NCI-H526 treated with DMSO at 0.1 percent for 48 hours (cell line): Measurements from ENCODE around the gene PACRG.

Experiments
- DNase-seq: peaks from one replicate; lab custom pipeline; 2025; lab: John Stamatoyannopoulos, UW

The PACRG gene

DNA sequence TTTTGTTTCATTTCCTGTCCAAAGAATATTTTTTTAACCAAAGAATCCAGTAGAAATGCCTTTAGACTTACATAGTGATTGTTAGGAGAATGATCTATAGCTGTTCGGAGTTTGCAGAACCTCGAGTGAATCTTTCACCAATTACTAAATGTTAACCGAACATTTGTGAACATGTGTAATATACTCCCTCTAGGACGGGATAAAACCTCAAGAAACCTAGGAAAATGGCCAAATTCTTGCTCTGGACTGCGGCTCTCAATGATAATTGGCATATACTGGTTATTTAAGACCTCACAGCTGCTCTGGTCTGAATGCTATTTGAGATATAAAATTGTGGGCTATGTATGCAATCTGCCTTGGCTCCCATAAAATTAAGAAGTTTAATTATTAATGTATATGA is 137.1 kb downstream of the PACRG start:
- no peak for DNase-seq

DNA sequence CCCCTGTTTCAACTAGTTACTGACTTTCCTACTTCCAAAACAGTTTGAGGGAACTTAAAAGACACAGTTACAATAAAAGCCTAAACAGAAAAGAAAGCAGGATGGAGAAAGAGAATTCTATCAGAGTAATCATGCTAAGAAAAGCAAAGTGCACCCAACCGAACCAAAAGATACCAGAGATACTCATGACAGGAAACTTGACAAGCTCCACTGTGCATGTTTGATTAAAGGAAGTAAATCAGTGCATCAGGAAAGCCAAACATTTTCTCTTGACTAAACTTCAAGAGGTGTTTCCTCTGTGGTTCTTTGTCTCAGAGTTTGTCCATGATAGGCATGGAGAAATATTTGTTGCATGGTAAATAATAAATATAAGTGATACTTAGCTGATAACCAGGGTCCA is 138.9 kb downstream of the PACRG start:
- DNase-seq, result no peak

DNA sequence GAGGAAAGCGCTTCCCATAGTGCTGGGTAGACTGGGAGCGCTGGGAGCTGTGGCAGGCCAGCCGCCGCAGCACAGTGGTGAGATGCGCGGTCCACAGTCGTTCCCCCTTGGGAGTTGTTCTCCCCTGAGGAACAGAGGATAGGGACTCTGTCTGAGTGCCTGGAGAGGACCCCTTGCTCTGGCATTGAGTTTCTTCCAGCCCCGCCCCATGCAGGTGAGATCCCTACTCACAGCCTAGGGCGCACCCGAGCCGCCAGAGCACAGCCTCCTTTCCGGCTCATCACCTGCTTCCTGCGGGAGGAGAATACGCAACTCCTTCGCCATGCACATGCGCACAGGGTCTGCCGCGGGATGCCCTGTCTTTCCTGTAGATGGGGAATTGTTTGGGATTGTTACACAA is 140.6 kb downstream of the PACRG start:
- no peak for DNase-seq

DNA sequence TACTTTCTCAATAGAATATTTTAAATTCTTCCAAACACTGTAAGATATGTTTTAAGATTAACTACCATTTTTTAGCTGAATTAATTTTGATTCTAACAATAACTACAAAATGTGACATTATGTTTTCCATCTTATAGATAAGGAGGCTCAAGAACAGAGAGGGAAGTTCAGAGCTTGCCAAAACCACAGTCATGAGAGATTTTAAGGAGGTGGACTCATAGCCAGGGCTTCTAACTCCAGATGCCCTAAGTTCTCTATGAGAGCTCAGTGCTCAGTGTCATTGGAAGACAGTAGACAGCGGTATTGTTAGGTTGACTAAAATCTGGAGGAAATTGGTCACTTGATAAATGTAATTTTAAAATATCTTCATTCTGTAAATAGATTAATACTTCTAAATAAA is 144.2 kb downstream of the PACRG start:
- DNase-seq, result no peak

DNA sequence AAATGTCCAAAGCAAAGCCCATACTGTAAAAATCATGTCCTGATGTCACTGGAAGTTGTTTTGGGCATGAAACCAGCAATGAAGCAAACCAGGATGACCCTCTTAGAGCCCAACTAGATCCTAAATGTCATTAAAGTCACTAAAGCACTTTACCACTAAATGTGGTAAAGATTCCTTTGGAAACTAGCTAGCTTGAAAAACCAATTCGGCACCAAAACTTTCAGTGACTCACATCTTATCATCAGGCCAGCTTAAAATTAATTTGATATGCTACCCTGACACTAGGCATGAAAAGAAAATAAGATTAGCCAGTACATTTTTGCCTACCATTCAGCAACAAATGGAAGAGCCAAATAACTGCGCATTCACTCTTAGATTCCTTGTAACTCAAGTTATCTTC is 145.8 kb downstream of the PACRG start:
- DNase-seq, result no peak

DNA sequence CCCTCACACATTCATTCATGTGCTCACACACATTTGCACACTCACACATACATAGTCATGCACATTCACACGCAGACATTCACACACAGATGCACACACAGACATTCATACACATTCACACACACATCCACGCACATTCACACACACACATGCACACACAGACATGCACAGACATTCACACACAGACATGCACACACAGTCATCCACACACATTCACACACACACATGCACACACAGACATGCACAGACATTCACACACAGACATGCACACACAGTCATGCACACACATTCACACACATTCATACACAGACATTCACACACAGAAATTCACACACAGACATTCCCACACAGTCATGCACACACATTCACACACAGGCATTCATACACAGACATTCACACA is 147.3 kb downstream of the PACRG start:
- DNase-seq, result no peak

GRCh38 chr6:162882801-162883481 is 155.2 kb downstream of the PACRG start:
- DNase-seq, result no peak

DNA sequence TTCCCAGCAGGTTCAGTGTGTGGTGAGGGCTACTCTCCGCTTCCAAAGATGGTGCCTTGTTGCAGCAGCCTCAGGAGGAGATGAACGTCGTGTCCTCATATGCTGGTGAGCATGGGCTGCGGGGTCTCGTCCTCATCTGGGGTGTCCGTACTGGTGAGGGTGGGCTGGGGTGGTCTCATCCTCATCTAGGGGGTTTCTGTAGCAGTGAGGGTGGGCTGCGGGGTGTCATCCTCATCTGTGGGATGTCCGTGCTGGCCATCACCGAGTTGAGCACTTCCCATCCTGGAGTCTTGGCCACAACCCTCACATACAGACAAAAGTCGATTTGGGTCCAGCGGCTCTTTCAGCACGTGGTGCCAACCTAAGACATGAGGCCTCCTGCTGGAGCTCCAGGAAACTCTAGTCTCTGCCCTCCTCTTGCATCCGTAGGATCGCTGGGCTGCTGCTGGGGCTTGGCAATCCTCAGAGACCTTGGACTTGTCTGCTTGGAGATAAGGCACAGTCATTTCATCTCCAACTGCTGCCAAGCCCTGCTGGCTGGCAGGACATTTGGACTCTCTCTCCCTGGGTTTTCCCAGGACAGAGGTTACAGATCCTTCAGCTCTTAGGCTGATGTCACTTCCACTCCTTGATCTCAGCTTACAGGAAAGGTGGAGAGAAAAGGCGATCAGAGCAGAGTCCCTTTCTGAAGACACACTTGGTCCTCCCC is 160.4 kb downstream of the PACRG start:
- DNase-seq, result no peak

DNA sequence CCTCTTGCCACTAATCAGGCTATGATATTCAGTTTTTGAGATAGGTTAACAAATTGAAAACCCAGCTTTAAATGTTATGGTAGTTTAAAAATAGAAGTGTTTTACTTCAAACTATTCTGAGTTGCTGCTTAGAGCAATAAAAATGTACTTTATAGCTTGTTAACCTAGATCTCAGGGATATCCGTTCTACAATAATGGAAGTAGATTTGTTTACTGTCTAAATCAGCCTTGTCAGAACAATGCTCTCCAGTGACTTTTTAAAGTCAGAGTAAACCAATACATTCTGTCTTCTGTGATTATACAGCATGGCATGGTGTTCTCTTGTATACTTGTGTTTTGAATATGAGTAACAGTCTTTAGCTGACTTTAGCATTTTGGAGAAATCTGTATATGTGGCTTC is 161.5 kb downstream of the PACRG start:
- no peak for DNase-seq

GRCh38 chr6:162898011-162898410 is 170.2 kb downstream of the PACRG start:
- no peak for DNase-seq

DNA sequence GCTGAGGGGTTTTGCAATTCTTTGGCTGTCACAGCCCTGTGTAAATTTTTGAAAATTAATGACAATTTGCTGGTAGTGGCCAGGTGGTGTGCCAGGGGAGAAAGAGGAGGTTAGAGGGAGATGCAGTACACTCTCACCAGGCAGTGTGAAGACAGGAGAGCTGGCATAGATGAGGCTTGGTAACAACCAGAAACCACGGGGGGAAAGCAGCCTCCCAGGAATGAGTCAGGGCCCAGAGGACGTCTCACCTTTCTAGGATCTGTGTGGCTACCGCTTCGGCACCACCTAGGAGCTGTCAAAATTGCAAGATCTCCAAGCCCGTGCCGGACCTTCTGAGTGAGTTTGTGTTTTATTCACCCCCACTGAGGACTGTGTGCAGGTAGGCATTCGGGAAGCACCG is 171.4 kb downstream of the PACRG start:
- DNase-seq, result no peak

DNA sequence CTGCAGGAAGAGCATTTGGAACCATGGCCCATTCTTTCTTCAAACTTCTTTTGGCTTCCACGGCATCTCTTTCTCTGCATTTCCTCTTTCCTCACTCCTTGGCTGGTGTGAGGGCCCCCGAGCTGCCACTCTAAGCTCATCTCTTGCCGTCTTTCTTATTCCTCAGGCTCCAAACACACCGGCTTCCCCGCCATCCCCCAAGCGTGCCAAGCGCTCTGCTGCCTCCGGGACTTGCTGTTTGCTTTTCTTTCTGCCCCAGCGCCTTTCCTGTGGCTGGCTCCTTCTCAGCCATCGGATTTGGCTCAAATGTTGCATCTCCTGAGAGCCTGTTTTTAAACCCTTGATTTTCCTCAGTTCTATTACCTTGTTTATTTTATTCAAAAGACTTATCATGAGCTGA is 172.7 kb downstream of the PACRG start:
- DNase-seq, result no peak

DNA sequence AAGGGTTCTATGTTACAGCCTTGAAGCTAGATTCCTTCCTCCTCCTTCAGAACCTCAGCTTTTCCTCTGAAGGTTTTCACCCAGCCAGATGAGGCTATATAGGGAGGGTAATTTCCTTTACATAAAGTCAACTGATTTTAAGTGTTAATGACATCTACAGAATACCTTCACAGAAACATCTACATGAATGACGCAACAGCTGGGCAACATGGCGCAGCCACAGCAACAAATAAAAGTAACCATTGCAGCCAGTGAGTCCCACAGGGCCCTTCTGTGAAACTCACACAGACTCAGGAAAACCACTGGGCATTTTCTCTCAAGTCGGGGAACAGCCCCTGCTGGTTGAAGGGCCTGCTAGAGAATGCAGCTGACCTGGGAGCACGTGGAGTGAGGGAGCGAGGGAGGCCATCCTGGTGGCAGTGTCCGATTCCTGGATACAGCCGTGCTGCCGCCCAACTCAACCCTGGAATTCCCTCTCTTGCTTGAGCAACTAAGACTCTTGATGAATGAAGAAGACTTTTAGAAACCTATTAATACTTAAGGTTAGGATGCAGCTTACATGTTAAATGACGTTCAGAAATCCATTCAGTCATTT is 176.4 kb downstream of the PACRG start:
- DNase-seq, result no peak

- no peak for DNase-seq
Measured at GRCh38 chr6:162906479-162906878, 178.7 kb downstream of the PACRG start.

GRCh38 chr6:162907876-162908481 is 180.2 kb downstream of the PACRG start:
- no peak for DNase-seq

GRCh38 chr6:162913206-162913605 is 185.4 kb downstream of the PACRG start:
- DNase-seq, result no peak

- no peak for DNase-seq
Measured at GRCh38 chr6:162917506-162917905, 189.7 kb downstream of the PACRG start.

DNA sequence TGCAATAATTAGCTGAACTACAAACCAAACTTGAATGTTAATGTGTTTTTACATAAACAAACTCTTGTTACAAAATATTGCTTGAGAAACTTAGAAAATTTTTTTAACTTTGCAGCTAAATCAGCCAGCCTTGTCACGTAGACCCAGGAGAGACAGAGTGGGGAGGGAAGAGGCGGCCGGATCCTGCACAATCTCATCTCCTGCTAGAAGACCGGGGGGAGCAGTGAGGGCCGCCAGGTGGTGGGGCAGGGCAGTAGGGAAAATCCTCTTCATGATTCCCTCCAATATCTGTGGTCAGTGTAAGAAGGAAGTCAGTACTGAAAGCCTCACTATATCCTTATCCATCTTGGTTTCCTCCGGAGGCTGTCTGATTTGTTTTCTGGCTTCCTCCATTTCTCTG is 193.3 kb downstream of the PACRG start:
- DNase-seq, result no peak

GRCh38 chr6:162921510-162922040 is 193.8 kb downstream of the PACRG start:
- no peak for DNase-seq

DNA sequence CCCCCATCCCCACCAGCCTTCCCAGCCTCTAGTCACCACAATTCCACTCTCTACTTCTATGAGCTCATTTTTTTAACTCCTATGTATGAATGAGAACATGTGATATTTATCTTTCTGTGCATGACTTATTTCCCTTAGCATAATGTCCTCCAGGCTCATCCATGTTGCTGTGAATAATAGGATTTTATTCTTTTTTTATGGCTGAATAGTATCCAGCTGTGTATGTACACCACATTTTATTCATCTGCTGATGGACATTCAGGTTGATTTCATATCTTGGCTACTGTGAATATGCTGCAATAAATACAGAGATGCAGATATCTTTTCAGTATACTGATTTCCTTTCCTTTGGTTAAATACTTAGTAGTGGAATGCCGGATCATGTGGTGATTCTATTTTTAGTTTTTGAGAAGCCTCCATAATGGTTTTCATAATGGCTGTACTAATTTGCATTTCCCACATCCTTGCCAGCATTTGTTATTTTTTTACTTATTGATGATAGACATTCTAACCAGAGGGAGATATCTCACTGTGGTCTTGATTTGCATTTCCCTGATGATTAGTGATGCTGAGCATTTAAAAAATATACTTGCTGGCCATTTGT is 194.9 kb downstream of the PACRG start:
- peak; percentile 90 for DNase-seq

DNA sequence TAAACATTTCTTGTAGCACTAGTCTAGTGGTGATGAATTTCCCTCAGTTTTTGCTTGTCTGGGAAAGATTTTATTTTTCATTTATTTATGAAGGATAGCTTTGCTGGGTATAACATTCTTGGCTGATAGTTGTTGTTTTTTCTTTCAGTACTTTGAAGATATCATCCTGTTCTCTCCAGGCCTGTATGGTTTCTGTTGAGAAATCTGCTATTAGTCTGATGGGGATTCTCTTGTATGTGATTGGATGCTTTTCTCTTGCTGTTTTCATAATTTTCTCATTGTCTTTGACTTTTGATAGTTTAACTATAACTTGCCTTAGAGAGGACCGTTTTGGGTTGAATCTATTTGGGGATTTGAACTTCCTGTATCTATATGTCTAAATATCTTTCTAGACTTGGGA is 207.1 kb downstream of the PACRG start:
- DNase-seq, result no peak

- DNase-seq, result no peak
Measured at GRCh38 chr6:162940426-162940825, 212.7 kb downstream of the PACRG start.
